Vagina (tissue), 2 donors: ENCODE data around the gene ARHGEF16.
A peak's percentile ranks its signal among the peaks of the same experiment; 100 is the strongest.

Experiments
- CTCF ChIP-seq, 3 experiments: fragments of 450-650 bp in 2 of 3; fragments of 200-600 bp in 1 of 3; sonication (generic) in 1 of 3; IDR thresholded peaks; one replicate each; pipeline ENCODE4 v1.5.1; 2017 to 2019; ENCODE audit warnings: antibody characterized with exemption in 3 of 3, mild to moderate bottlenecking in 2 of 3, moderate library complexity in 2 of 3
- POLR2A ChIP-seq, 2 donors: fragments of 450-650 bp; IDR thresholded peaks; one replicate each; pipeline ENCODE4 v1.6.1; 2017; ENCODE audit warnings: antibody characterized with exemption in 2 of 2, mild to moderate bottlenecking in 2 of 2, moderate library complexity in 2 of 2
- POLR2AphosphoS5 ChIP-seq, 2 donors: sonication (generic); formaldehyde crosslinking; IDR thresholded peaks; one replicate each; pipeline ENCODE4 v1.9.0; 2017; ENCODE audit warnings: antibody characterized with exemption in 2 of 2, mild to moderate bottlenecking in 2 of 2, low read depth in 1 of 2; ENCODE audit not compliant: insufficient read depth in 1 of 2

- TF ChIP-seq CTCF (IDR thresholded peaks at IDR 0.05) = no peak
- TF ChIP-seq POLR2A (IDR thresholded peaks at IDR 0.05) = no peak
- peak; percentile 6 to 14 for TF ChIP-seq POLR2AphosphoS5 (IDR thresholded peaks at IDR 0.05; ENCODE audit: insufficient read depth in 1 of 2, low read depth in 1 of 2)
Measured at GRCh38 chr1:3482378-3482849, 27.9 kb downstream of the ARHGEF16 start.
